Caco-2 (cell line): ENCODE measurements around the gene ENOX1. TPM values are rescaled to one million over a fixed set of nuclear protein-coding genes. Genes with fewer than 3 reads are reported as not detected.

Source experiments
- BruUV-seq: library from RNA; stranded (reverse); fragments of 400-500 nt; replicated peaks from 2 replicates; lab custom pipeline; 2021; lab: Mats Ljungman, UMichigan
- CTCF ChIA-PET: fragments of 300-600 bp; sonication (Branson Sonifier 250); formaldehyde crosslinking; loops from one replicate; lab custom pipeline; 2022; ENCODE audit warnings: antibody characterized with exemption; lab: Charles Lee
- POLR2A ChIA-PET: fragments of 300-600 bp; sonication (Branson Sonifier 250); formaldehyde crosslinking; loops from one replicate; lab custom pipeline; 2022; ENCODE audit warnings: antibody characterized with exemption; lab: Charles Lee
- DNase-seq, 2 experiments: peaks; one replicate each; pipeline versions ENCODE4 v3.0.0 to v3.0.0-alpha.2; 2020 to 2022
- H3K27me3 ChIP-seq: replicated peaks from 2 replicates; pipeline ENCODE4 v1.6.0; 2011; ENCODE audit warnings: low read length; ENCODE audit not compliant: control insufficient read depth, insufficient read depth
- H3K36me3 ChIP-seq: 2 replicates; pipeline ENCODE4 v1.5.1; 2011; ENCODE audit warnings: low read length; ENCODE audit not compliant: control insufficient read depth, insufficient read depth
- H3K4me1 ChIP-seq: fragments of 250-450 bp; sonication (Bioruptor Pico); 2 replicates; pipeline ENCODE4 v1.5.1; 2020; ENCODE audit warnings: mild to moderate bottlenecking
- H3K4me3 ChIP-seq: 2 replicates; pipeline ENCODE4 v1.5.1; 2011; ENCODE audit warnings: low read depth, mild to moderate bottlenecking, control low read depth, low read length
- H3K9me3 ChIP-seq: fragments of 250-450 bp; sonication (Bioruptor Pico); 2 replicates; pipeline ENCODE4 v1.5.1; 2020; ENCODE audit warnings: mild to moderate bottlenecking, moderate library complexity
- H3K27ac Mint-ChIP-seq: one replicate; pipeline ENCODE4 v1.8.0; 2022; ENCODE audit warnings: mixed read lengths; ENCODE audit not compliant: unreplicated experiment
- H3K27me3 Mint-ChIP-seq: one replicate; pipeline ENCODE4 v1.8.0; 2022; ENCODE audit warnings: mixed read lengths; ENCODE audit not compliant: insufficient read depth, unreplicated experiment
- H3K36me3 Mint-ChIP-seq: one replicate; pipeline ENCODE4 v1.8.0; 2022; ENCODE audit warnings: mild to moderate bottlenecking, mixed read lengths; ENCODE audit not compliant: insufficient read depth, unreplicated experiment
- H3K4me1 Mint-ChIP-seq: one replicate; pipeline ENCODE4 v1.8.0; 2022; ENCODE audit warnings: low read depth, mixed read lengths; ENCODE audit not compliant: unreplicated experiment
- H3K4me3 Mint-ChIP-seq: one replicate; pipeline ENCODE4 v1.8.0; 2022; ENCODE audit warnings: mild to moderate bottlenecking, moderate library complexity, mixed read lengths; ENCODE audit not compliant: unreplicated experiment
- H3K9me3 Mint-ChIP-seq: one replicate; pipeline ENCODE4 v1.8.0; 2022; ENCODE audit warnings: mixed read lengths; ENCODE audit not compliant: unreplicated experiment
- intact Hi-C: fragments of 100-400 bp; cut with micrococcal nuclease; formaldehyde crosslinking; loops from one replicate; pipeline ENCODE4 v1.10.0; 2022; ENCODE audit not compliant: unreplicated experiment
- total RNA-seq: library from RNA; stranded (reverse); gene quantifications from 2 replicates; pipeline ENCODE4 v1.2.3, GENCODE V29; 2022
- TF ChIP-seq, protein P1 (sequence below), 2 experiments: fragments of 200-600 bp in 1 of 2; IDR thresholded peaks; 1 replicate in 1 of 2; 2 replicates in 1 of 2; pipeline versions ENCODE4 v1.5.1 to v1.8.0; 2011 to 2022; ENCODE audit warnings: antibody characterized with exemption in 1 of 2, control low read depth in 1 of 2, inconsistent platforms in 1 of 2, low read depth in 1 of 2, low read length in 1 of 2, mild to moderate bottlenecking in 1 of 2, moderate library complexity in 1 of 2; ENCODE audit not compliant: insufficient read depth in 1 of 2, severe bottlenecking in 1 of 2, unreplicated experiment in 1 of 2

ENOX1 gene
- total RNA-seq, 1 experiment from 2014 or later = 9.1 TPM

DNA sequence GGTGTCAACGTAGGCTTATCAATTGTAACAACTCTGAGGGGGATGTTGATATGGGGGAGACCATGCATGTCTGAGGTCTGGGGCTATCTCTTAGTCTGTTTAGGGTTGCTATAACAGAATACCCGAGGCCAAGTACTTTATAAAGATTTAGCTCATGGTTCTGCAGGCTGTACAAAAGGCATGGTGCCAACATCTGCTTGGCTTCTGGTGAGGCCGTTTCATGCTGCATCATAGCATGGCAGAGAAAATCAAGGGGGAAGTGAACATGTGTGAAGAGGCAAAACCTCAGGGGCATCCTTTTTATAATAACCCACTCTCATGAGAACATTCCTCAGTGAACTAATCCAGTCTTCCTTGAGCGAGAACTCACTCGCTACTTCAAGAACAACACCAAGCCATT lies 353.8 kb downstream of the ENOX1 start:
- H3K9me3 Mint-ChIP-seq = no peaks in the 10 kb centered on the region
- DNase-seq = no peak
- no peaks in the 10 kb centered on the region for H3K4me1 ChIP-seq
- no peak overlapping the region for H3K27ac Mint-ChIP-seq
- no peaks in the 10 kb centered on the region for H3K4me1 Mint-ChIP-seq
- no peaks in the 10 kb centered on the region for H3K9me3 ChIP-seq
- BruUV-seq = no TSS peak
- H3K27me3 Mint-ChIP-seq = no peaks in the 10 kb centered on the region
- H3K27me3 ChIP-seq = no peaks in the 10 kb centered on the region
- no peaks in the 10 kb centered on the region for H3K36me3 Mint-ChIP-seq
- CTCF ChIA-PET = no interaction called here
- intact Hi-C loops = no loop called here
- POLR2A ChIA-PET = no interaction called here
- TF ChIP-seq, protein P1, sequence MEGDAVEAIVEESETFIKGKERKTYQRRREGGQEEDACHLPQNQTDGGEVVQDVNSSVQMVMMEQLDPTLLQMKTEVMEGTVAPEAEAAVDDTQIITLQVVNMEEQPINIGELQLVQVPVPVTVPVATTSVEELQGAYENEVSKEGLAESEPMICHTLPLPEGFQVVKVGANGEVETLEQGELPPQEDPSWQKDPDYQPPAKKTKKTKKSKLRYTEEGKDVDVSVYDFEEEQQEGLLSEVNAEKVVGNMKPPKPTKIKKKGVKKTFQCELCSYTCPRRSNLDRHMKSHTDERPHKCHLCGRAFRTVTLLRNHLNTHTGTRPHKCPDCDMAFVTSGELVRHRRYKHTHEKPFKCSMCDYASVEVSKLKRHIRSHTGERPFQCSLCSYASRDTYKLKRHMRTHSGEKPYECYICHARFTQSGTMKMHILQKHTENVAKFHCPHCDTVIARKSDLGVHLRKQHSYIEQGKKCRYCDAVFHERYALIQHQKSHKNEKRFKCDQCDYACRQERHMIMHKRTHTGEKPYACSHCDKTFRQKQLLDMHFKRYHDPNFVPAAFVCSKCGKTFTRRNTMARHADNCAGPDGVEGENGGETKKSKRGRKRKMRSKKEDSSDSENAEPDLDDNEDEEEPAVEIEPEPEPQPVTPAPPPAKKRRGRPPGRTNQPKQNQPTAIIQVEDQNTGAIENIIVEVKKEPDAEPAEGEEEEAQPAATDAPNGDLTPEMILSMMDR (IDR thresholded peaks at IDR 0.05; ENCODE audit: insufficient read depth in 1 of 2, low read depth in 1 of 2, low read length in 1 of 2, severe bottlenecking in 1 of 2, unreplicated experiment in 1 of 2) = no peak
- H3K4me3 ChIP-seq = no peak overlapping the region
- H3K36me3 ChIP-seq = no peaks in the 10 kb centered on the region
- no peak overlapping the region for H3K4me3 Mint-ChIP-seq

GRCh38 chr13:43431841-43432240 lies 354.9 kb downstream of the ENOX1 start:
- H3K27ac Mint-ChIP-seq = no peak overlapping the region
- no peaks in the 10 kb centered on the region for H3K9me3 Mint-ChIP-seq
- no peaks in the 10 kb centered on the region for H3K9me3 ChIP-seq
- no peaks in the 10 kb centered on the region for H3K36me3 Mint-ChIP-seq
- CTCF ChIA-PET = no interaction called here
- H3K4me1 Mint-ChIP-seq = no peaks in the 10 kb centered on the region
- no peaks in the 10 kb centered on the region for H3K4me1 ChIP-seq
- no peaks in the 10 kb centered on the region for H3K36me3 ChIP-seq
- H3K27me3 ChIP-seq = no peaks in the 10 kb centered on the region
- TF ChIP-seq, protein P1 (IDR thresholded peaks at IDR 0.05; ENCODE audit: insufficient read depth in 1 of 2, low read depth in 1 of 2, low read length in 1 of 2, severe bottlenecking in 1 of 2, unreplicated experiment in 1 of 2) = no peak
- no TSS peak for BruUV-seq
- H3K4me3 ChIP-seq = no peak overlapping the region
- POLR2A ChIA-PET = no interaction called here
- intact Hi-C loops = no loop called here
- DNase-seq = no peak
- H3K27me3 Mint-ChIP-seq = no peaks in the 10 kb centered on the region
- H3K4me3 Mint-ChIP-seq = no peak overlapping the region

DNA sequence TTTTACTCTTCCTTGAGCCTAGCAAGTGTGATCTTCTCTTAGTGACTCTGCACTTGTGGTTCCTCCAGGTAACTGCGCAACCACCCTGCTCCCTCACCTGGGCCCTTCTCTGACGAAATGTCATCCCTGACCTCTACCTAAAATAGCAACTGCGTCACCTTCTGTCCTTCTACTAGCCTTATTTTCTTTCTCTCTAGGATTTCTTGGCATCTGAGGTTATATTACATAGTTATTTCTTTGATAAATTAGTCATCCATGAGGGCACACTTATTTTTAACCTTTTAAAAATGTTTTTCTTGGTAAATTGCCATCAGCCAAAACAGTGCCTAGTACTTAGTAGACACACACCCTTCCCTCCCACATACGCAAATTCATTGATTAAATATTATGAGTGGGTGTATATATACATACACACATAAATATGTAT lies 355.5 kb downstream of the ENOX1 start:
- Histone ChIP-seq H3K4me3 (no peak overlapping the region), H3K27me3 (no peaks in the 10 kb centered on the region), H3K4me1 (no peaks in the 10 kb centered on the region), H3K9me3 (no peaks in the 10 kb centered on the region), H3K36me3 (no peaks in the 10 kb centered on the region)
- H3K4me1 Mint-ChIP-seq = no peaks in the 10 kb centered on the region
- H3K27me3 Mint-ChIP-seq = no peaks in the 10 kb centered on the region
- no peak overlapping the region for H3K27ac Mint-ChIP-seq
- TF ChIP-seq, protein P1 (IDR thresholded peaks at IDR 0.05; ENCODE audit: insufficient read depth in 1 of 2, low read depth in 1 of 2, low read length in 1 of 2, severe bottlenecking in 1 of 2, unreplicated experiment in 1 of 2) = no peak
- H3K4me3 Mint-ChIP-seq = no peak overlapping the region
- DNase-seq = no peak
- intact Hi-C loops = no loop called here
- ChIA-PET POLR2A (no interaction called here), CTCF (no interaction called here)
- no peaks in the 10 kb centered on the region for H3K36me3 Mint-ChIP-seq
- H3K9me3 Mint-ChIP-seq = no peaks in the 10 kb centered on the region
- BruUV-seq = no TSS peak
